GM12878 (cell line): Measurements from ENCODE around the gene AHNAK. TPM values are rescaled to one million over a fixed set of nuclear protein-coding genes. Genes with fewer than 3 reads are reported as not detected.

Experiments used
- CBX5 ChIP-seq: sonication (generic); IDR thresholded peaks from 2 replicates; pipeline ENCODE4 v1.6.1; 2016; ENCODE audit warnings: low read depth, moderate library complexity, mild to moderate bottlenecking, inconsistent platforms
- CHD4 ChIP-seq: fragments of 200-600 bp; sonication (generic); IDR thresholded peaks from 2 replicates; pipeline ENCODE4 v1.6.1; 2016; ENCODE audit warnings: mild to moderate bottlenecking
- FOXM1 ChIP-seq: IDR thresholded peaks from 2 replicates; pipeline ENCODE4 v1.6.1; 2012; ENCODE audit warnings: low read depth, mild to moderate bottlenecking, inconsistent platforms, low read length, moderate library complexity
- IRF4 ChIP-seq: IDR thresholded peaks from 2 replicates; pipeline ENCODE4 v1.6.1; 2011; ENCODE audit warnings: low read depth, low read length
- JUNB ChIP-seq: IDR thresholded peaks from 2 replicates; pipeline ENCODE4 v1.6.1; 2016; ENCODE audit warnings: antibody characterized with exemption, mild to moderate bottlenecking
- RFX5 ChIP-seq: IDR thresholded peaks from 2 replicates; pipeline ENCODE4 v1.6.1; 2011; ENCODE audit warnings: low read depth, low read length, improper control_type of control experiment
- YY1 ChIP-seq: IDR thresholded peaks from 2 replicates; pipeline ENCODE4 v1.6.1; 2011; ENCODE audit warnings: low read depth, mild to moderate bottlenecking, low read length
- polyA plus RNA-seq, 11 experiments: library from polyadenylated mRNA; depleted of rRNA in 4 of 11; unstranded in 6 of 11; stranded (reverse) in 5 of 11; fragments of >200 nt; fragmentation: Nextera tagmentation in 4 of 11; fragmentation: Illumina TruSeq in 1 of 11; extraction: Ambion mirVana in 4 of 11; extraction: Trizol in 1 of 11; gene quantifications; 1 replicate in 1 of 11; 2 replicates in 10 of 11; pipeline versions ENCODE4 v1.2.1 to v1.2.3, GENCODE V29; 2011 to 2016; ENCODE audit warnings: inconsistent platforms in 2 of 11, missing spikeins in 2 of 11, low read depth in 1 of 11
- total RNA-seq, 4 experiments: library from RNA; depleted of rRNA in 3 of 4; stranded (reverse); fragments of >200 nt in 3 of 4; fragmentation: Illumina TruSeq in 1 of 4; extraction: Trizol in 1 of 4; gene quantifications; 2 replicates each; pipeline versions ENCODE4 v1.2.1 to v1.2.3, GENCODE V29; 2013 to 2021
- TF ChIP-seq, protein P1 (sequence below): fragments of 450-650 bp; formaldehyde crosslinking; IDR thresholded peaks from 2 replicates; pipeline ENCODE4 v1.4.0; 2020; ENCODE audit warnings: mild to moderate bottlenecking, moderate library complexity
- TF ChIP-seq, protein P2 (sequence below): fragments of 450-650 bp; IDR thresholded peaks from 2 replicates; pipeline ENCODE4 v1.6.1; 2016; ENCODE audit warnings: mild to moderate bottlenecking

The AHNAK gene
- total and polyA plus RNA-seq, 10 of the 15 experiments (the other 5 are each of a cell fraction or from before 2014, with no cell fraction given) = 0.76 to 90.3 (median 19.4) TPM

DNA sequence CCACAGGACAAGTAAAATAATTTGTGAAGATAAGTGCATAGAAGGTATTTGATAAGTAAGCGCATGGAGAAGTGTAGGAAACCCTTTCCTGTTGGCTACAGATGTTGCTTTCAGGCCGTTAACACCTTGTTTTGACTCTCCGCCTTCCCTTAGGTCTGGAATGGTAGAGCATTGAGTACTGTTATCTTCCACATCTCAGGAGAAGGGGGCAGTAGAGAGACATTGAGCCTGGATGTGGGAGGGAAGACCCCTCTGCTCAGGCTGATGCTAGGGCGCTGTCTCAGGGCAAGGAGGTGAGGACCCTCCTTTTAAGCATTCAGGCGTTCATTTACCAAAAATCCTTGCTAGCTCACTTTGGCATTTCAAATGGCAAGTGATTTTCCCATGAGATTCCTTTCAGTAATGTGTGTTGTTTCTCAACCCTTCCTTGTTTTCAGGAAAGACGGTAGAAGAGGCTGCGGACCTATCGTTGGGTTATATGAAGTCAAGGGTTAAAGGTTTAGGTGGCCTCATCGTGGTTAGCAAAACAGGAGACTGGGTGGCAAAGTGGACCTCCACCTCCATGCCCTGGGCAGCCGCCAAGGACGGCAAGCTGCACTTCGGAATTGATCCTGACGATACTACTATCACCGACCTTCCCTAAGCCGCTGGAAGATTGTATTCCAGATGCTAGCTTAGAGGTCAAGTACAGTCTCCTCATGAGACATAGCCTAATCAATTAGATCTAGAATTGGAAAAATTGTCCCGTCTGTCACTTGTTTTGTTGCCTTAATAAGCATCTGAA, 154.8 kb downstream of the AHNAK start (continued):
- TF ChIP-seq, protein P1, sequence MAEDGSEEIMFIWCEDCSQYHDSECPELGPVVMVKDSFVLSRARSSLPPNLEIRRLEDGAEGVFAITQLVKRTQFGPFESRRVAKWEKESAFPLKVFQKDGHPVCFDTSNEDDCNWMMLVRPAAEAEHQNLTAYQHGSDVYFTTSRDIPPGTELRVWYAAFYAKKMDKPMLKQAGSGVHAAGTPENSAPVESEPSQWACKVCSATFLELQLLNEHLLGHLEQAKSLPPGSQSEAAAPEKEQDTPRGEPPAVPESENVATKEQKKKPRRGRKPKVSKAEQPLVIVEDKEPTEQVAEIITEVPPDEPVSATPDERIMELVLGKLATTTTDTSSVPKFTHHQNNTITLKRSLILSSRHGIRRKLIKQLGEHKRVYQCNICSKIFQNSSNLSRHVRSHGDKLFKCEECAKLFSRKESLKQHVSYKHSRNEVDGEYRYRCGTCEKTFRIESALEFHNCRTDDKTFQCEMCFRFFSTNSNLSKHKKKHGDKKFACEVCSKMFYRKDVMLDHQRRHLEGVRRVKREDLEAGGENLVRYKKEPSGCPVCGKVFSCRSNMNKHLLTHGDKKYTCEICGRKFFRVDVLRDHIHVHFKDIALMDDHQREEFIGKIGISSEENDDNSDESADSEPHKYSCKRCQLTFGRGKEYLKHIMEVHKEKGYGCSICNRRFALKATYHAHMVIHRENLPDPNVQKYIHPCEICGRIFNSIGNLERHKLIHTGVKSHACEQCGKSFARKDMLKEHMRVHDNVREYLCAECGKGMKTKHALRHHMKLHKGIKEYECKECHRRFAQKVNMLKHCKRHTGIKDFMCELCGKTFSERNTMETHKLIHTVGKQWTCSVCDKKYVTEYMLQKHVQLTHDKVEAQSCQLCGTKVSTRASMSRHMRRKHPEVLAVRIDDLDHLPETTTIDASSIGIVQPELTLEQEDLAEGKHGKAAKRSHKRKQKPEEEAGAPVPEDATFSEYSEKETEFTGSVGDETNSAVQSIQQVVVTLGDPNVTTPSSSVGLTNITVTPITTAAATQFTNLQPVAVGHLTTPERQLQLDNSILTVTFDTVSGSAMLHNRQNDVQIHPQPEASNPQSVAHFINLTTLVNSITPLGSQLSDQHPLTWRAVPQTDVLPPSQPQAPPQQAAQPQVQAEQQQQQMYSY = no peak
- TF ChIP-seq RFX5 (no peak), FOXM1 (no peak), CHD4 (no peak), YY1 (no peak), CBX5 (no peak), IRF4 (no peak), JUNB (no peak)
- TF ChIP-seq, protein P2, sequence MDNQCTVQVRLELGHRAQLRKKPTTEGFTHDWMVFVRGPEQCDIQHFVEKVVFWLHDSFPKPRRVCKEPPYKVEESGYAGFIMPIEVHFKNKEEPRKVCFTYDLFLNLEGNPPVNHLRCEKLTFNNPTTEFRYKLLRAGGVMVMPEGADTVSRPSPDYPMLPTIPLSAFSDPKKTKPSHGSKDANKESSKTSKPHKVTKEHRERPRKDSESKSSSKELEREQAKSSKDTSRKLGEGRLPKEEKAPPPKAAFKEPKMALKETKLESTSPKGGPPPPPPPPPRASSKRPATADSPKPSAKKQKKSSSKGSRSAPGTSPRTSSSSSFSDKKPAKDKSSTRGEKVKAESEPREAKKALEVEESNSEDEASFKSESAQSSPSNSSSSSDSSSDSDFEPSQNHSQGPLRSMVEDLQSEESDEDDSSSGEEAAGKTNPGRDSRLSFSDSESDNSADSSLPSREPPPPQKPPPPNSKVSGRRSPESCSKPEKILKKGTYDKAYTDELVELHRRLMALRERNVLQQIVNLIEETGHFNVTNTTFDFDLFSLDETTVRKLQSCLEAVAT = no peak
